Neural progenitor cell (in vitro differentiated cells): ENCODE data around the gene SLC4A1.

ENCODE experiments used
- CTCF ChIP-seq: fragments of 200-600 bp; sonication (generic); IDR thresholded peaks from 2 replicates; pipeline ENCODE4 v1.5.1; 2017; ENCODE audit warnings: antibody characterized with exemption, mild to moderate bottlenecking
- EZH2 ChIP-seq: fragments of 200-600 bp; sonication (generic); IDR thresholded peaks from 2 replicates; pipeline ENCODE4 v1.6.1; 2017; ENCODE audit warnings: antibody characterized with exemption, mild to moderate bottlenecking, moderate library complexity
- EZH2phosphoT487 ChIP-seq: fragments of 200-600 bp; sonication (generic); IDR thresholded peaks from 2 replicates; pipeline ENCODE4 v1.6.1; 2017; ENCODE audit warnings: antibody characterized with exemption

- no peak for TF ChIP-seq CTCF
- no peak for TF ChIP-seq EZH2
- TF ChIP-seq EZH2phosphoT487 = no peak
Observed at GRCh38 chr17:44310188-44310587, 42.3 kb upstream of the SLC4A1 start.
